ENCODE results near the gene AP1M1.

AP1M1 gene

DNA sequence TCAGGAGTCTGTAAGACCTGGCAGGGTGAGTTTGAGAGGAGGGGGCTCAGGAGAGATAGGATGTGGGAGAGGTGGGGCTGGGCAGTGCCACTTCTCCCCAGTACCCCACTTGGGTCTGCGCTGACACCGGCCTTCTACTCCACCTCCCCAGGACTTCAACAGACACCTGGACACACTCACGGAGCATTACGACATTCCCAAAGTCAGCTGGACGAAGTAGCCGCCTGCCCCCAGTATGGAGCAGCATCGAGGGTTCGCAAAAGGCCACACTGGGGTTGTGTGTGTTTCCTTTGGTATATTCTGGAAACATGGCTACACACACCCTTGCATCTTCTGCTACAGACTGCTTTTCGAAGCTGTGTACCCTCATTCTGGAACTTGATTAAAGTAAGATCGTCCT lies 7.0 kb upstream of the AP1M1 start:
- DNase-seq (ENCODE audit: low spot score) = no peak
- TF ChIP-seq, protein P1, sequence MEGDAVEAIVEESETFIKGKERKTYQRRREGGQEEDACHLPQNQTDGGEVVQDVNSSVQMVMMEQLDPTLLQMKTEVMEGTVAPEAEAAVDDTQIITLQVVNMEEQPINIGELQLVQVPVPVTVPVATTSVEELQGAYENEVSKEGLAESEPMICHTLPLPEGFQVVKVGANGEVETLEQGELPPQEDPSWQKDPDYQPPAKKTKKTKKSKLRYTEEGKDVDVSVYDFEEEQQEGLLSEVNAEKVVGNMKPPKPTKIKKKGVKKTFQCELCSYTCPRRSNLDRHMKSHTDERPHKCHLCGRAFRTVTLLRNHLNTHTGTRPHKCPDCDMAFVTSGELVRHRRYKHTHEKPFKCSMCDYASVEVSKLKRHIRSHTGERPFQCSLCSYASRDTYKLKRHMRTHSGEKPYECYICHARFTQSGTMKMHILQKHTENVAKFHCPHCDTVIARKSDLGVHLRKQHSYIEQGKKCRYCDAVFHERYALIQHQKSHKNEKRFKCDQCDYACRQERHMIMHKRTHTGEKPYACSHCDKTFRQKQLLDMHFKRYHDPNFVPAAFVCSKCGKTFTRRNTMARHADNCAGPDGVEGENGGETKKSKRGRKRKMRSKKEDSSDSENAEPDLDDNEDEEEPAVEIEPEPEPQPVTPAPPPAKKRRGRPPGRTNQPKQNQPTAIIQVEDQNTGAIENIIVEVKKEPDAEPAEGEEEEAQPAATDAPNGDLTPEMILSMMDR (IDR thresholded peaks at IDR 0.05; ENCODE audit: extremely low read depth, insufficient read depth, missing control alignments) = no peak
- in situ Hi-C loops (cut with MboI; ENCODE audit: low pct_unique_long_range_greater_than_20kb, low sequenced_read_pairs, unreplicated experiment) = no loop called here

- in situ Hi-C loops (cut with MboI; ENCODE audit: low pct_unique_long_range_greater_than_20kb, low sequenced_read_pairs, unreplicated experiment) = no loop called here
- no peak for DNase-seq (ENCODE audit: low spot score)
- TF ChIP-seq, protein P1 (IDR thresholded peaks at IDR 0.05; ENCODE audit: extremely low read depth, insufficient read depth, missing control alignments) = no peak
These were observed 6.3 kb upstream of the AP1M1 start for GRCh38 chr19:16191216-16191908.

DNA sequence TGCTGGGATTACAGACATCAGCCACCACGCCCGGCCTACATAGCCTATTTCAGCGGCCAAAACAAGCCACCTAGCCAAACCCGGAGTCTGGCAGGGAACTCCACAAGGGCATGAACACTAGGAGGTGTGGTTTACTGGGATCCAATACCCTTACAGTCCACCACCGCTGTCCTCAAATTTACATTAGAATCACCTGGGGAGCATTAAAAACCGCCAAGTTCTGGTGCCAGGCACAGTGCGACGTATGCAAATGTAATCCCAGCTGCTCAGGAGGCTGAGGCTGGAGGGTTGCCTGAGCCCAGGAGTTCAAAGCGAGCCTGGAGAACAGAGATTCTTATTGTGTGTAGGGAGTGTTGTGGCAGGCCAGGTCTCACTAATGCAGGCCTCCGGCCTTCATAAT lies 4.2 kb upstream of the AP1M1 start:
- DNase-seq (ENCODE audit: low spot score) = no peak
- TF ChIP-seq, protein P1 (IDR thresholded peaks at IDR 0.05; ENCODE audit: extremely low read depth, insufficient read depth, missing control alignments) = no peak
- in situ Hi-C loops (cut with MboI; ENCODE audit: low pct_unique_long_range_greater_than_20kb, low sequenced_read_pairs, unreplicated experiment) = no loop called here

DNA sequence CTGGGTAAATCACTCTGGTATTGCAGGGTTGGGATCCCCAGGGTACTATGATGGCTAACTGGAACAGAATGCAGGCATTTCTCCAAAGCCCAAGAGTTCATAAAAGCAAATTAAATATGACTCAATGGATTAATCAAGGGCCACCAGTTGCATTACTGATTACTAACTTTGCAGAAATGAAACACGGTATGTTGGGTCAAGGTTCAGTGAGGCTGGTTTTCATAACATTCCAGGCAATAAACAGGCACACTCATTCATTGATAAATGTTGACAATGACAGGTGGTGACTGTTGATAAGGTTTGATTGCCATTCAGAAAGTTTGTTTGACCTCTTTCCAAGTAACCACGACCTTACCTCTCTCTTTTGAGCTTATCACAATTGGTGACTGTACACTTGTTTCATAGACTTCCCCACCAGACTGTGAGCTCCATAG lies 506 bp upstream of the AP1M1 start:
- no peak for DNase-seq (ENCODE audit: low spot score)
- in situ Hi-C loops (cut with MboI; ENCODE audit: low pct_unique_long_range_greater_than_20kb, low sequenced_read_pairs, unreplicated experiment) = no loop called here

DNA sequence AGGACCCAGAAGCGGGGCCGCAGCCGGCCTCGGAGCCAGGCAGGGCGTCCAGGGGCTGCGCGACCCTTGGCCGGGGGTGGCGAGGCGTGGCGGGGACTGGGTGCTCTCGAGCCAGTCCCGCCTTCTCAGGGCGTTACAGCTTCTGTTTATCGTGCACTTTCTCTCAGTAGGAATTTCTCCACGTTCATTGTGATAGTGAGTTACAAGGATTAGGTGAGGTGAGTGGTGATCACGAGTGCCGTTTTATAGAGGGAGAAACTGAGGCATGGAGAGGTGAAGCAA lies 600 bp downstream of the AP1M1 start:
- in situ Hi-C loops (cut with MboI; ENCODE audit: low pct_unique_long_range_greater_than_20kb, low sequenced_read_pairs, unreplicated experiment) = no loop called here
- TF ChIP-seq, protein P1 (IDR thresholded peaks at IDR 0.05; ENCODE audit: extremely low read depth, insufficient read depth, missing control alignments) = no peak
- no peak for DNase-seq (ENCODE audit: low spot score)

More for the DNA sequence above, 506 bp upstream of the AP1M1 start:
- TF ChIP-seq, protein P1 (IDR thresholded peaks at IDR 0.05; ENCODE audit: extremely low read depth, insufficient read depth, missing control alignments) = no peak

DNA sequence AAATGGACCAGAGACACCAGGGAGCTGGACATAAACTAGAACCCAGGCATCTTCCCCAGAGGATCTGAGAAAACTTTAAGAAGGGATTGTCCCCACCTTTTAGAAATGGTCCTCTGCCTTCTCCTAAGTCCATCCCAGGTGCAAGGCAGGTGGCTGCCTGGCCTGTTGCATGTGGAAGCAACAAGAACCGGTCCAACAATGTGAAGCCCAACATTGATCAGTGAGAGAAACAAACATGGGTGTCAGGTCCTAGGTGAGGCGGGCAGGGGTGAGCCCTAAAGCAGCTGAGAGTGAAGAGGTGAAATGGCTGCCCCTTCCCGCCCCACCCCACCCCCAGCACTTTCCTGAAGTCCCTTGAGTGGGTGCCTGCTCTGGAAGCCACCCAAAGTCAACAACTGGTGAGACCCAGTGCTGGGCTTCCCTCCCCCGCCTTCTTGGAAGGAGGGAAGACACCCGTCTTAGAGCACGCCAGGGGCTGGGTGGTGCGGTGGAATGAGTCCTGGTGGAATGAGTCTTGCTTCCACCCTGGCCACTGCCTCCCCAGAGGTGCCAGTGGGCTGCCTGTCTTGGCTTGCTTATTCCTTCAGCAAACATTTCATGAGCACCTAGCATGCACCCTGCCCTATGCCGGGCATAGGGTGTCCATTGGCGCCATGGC lies 1.7 kb downstream of the AP1M1 start:
- in situ Hi-C loops (cut with MboI; ENCODE audit: low pct_unique_long_range_greater_than_20kb, low sequenced_read_pairs, unreplicated experiment) = no loop called here
- TF ChIP-seq, protein P1 (IDR thresholded peaks at IDR 0.05; ENCODE audit: extremely low read depth, insufficient read depth, missing control alignments) = no peak
- DNase-seq (ENCODE audit: low spot score) = no peak

Data from GM13977 (cell line).